ENCODE measurements around the gene GLRA3.

- no peak for TF ChIP-seq EZH2 (IDR thresholded peaks at IDR 0.05; ENCODE audit: low read length, missing control alignments)
- TF ChIP-seq CTCF (conservative IDR thresholded peaks at IDR 0.05 in 1 of 2, IDR thresholded peaks at IDR 0.05 in 1 of 2; ENCODE audit: low read depth in 1 of 2, low read length in 2 of 2), result no peak
These were observed 41.3 kb upstream of the GLRA3 start for GRCh38 chr4:174870311-174870710.
